HG03097 (cell line): ENCODE measurements around the gene LIN7A.
"Not testable (repeated sequence)": the region's sequence is repeated elsewhere in the genome, so short reads cannot be mapped to it uniquely, and the experiment has no call there.

Experiments
- ATAC-seq: cut with Tn5 transposase; IDR thresholded peaks from one replicate; pipeline ENCODE4 v1.9.1; 2021; ENCODE audit not compliant: unreplicated experiment, low FRiP score

Gene LIN7A

GRCh38 chr12:80814453-80814852 is 123.3 kb downstream of the LIN7A start:
- ATAC-seq: no peak

- ATAC-seq: no peak
Measured at GRCh38 chr12:80813820-80814219, 123.9 kb downstream of the LIN7A start.

GRCh38 chr12:80811957-80812708 is 125.6 kb downstream of the LIN7A start:
- no peak for ATAC-seq

- ATAC-seq: no peak
Measured at GRCh38 chr12:80810874-80811273, 126.9 kb downstream of the LIN7A start.

- ATAC-seq: peak; percentile 62
Measured at GRCh38 chr12:80807640-80808288, 130.0 kb downstream of the LIN7A start.

GRCh38 chr12:80805106-80805505 is 132.6 kb downstream of the LIN7A start:
- ATAC-seq: no peak

- ATAC-seq: no peak
Measured at GRCh38 chr12:80802652-80803400, 134.9 kb downstream of the LIN7A start.

- no peak for ATAC-seq
Measured at GRCh38 chr12:80798281-80798680, 139.5 kb downstream of the LIN7A start.

GRCh38 chr12:80794551-80794950 is 143.2 kb downstream of the LIN7A start:
- ATAC-seq: no peak

- no peak for ATAC-seq
Measured at GRCh38 chr12:80792861-80793260, 144.9 kb downstream of the LIN7A start.

- no peak for ATAC-seq
Measured at GRCh38 chr12:80791863-80792262, 145.9 kb downstream of the LIN7A start.

- ATAC-seq: not testable (repeated sequence)
Measured at GRCh38 chr12:80788407-80788806, 149.3 kb downstream of the LIN7A start.

GRCh38 chr12:80782963-80783470 is 154.7 kb downstream of the LIN7A start:
- not testable (repeated sequence) for ATAC-seq

GRCh38 chr12:80781313-80781712 is 156.4 kb downstream of the LIN7A start:
- no peak for ATAC-seq

- ATAC-seq: no peak
Measured at GRCh38 chr12:80780746-80781145, 157.0 kb downstream of the LIN7A start.

GRCh38 chr12:80778005-80778541 is 159.7 kb downstream of the LIN7A start:
- peak; percentile 98 for ATAC-seq

- ATAC-seq: peak; percentile 1
Measured at GRCh38 chr12:80777587-80777986, 160.1 kb downstream of the LIN7A start.

GRCh38 chr12:80776706-80777105 is 161.0 kb downstream of the LIN7A start:
- ATAC-seq: no peak

GRCh38 chr12:80770958-80771357 is 166.8 kb downstream of the LIN7A start:
- no peak for ATAC-seq

- no peak for ATAC-seq
Measured at GRCh38 chr12:80769553-80770140, 168.1 kb downstream of the LIN7A start.

- ATAC-seq: peak; percentile 69
Measured at GRCh38 chr12:80766897-80767296, 170.8 kb downstream of the LIN7A start.
